ENCODE results near the gene AADACL4.
"Not testable (repeated sequence)": the region's sequence is repeated elsewhere in the genome, so short reads cannot be mapped to it uniquely, and the experiment has no call there.

AADACL4 gene

DNA sequence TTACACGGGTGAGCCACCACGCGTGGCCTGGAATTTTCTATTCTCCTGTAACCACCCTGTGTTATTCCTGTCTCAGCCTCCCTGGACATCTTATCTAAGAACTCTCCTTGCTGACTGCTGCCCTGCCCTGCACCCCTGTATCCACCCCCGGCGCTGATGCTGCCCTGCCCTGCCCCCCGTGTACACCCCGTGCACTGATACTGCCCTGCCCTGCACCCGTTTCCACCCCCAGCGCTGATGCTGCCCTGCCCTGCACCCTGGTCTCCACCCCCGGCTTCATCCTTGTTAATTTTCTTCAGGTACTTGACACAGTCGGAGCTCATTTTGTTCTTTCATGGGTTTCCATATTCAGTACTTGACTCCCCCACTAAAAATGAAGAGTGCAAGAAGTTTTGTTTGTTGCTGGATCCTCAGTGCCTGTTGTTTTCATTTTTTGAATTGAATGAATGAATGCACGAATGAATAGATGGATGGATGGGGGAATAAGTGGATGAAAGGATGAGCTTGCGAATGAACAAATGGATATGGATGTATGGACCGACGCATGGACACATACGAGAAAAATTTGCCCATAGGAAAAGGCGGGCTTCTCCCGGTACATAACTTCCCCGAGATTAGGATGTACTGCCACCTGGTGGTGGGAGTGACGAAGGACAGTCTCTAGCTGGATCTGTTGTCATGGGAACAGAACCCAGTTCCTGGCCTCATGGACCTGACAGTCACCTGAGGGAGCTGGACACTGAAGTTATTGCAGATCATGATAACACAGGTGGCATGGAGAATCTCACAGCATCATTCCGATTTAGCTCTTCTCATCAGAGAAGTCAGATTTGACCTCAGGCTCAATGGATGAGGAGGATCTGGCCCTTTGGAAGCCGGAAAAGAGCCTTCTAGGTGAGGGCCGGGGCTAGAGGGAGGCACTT lies 14.9 kb downstream of the AADACL4 start:
- DNase-seq (ENCODE audit: low spot score), result peak; percentile 80

DNA sequence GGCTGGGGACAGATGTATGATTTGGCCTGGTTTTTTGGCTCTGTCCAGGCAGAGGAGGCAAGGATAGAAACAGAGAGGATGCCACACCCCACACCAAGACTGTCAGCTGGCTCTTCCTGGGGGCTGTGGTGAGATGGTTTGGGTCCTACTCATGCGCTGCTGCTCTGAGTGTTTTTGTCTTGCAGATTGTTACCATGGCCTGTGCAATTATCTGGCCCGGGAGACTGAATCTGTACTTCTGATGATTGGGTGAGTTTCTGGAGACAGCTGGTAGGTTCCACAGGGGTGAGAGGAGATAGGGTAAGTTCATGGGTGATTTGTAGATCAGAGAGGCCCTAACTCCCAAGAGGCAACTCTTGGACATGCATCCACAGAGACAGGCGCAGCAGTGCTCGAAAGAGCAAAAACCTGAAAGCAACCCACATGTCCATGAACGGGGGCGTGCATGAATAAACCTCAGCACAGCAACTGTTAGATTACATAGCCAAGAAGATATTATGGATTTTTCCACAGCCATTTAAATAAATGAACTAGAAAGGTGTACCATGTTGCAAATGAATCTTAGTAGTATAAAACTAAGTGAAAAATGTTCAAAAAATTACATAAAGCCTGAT lies 17.8 kb downstream of the AADACL4 start:
- no peak for DNase-seq (ENCODE audit: low spot score)

DNA sequence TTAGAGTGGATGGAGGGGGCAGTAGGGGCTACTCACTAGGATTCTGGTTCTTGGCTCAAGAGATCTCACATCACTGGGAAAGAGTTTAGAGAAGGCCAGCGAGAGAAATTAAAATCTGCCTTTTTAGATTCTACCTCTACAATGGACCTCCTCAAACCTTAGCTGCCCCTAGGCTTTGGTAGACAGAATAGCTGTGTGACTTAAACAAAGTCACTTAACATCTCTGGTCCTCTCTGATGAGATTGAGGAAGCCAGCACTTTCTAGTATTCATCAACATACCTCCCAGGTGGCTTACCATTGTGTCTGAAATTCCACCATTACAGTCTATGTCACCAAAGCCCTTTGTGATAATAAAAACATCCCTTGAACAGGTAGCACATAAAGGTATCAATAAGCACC lies 18.7 kb downstream of the AADACL4 start:
- DNase-seq (ENCODE audit: low spot score), result no peak

GRCh38 chr1:12665511-12665910 lies 21.6 kb downstream of the AADACL4 start:
- no peak for DNase-seq (ENCODE audit: low spot score)

- no peak for DNase-seq (ENCODE audit: low spot score)
Measured at GRCh38 chr1:12666141-12666735, 22.4 kb downstream of the AADACL4 start.

DNA sequence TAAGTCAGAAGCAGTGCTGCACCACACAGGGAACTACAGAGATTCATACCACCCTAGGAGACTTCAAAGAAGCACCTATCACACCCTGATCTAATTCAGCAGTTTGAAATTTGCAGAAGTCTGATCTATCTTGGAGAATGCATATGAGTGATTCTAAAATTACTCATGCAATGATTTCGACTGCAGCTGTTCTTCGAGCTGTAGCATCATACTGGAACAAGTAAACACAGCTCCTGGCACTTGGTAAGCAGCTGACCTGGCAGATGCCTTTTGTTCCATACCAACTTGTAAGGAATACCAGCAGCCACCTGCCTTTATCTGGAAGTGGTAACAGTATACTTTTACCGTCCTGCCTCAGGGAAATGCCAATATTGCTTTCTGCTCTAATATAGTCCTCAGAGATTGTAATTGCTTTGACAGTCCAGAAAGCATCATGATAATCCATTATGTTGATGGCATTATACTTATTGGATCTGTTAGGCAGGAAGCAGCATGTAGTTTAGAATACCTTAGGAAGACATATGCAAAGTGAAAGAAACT lies 25.7 kb downstream of the AADACL4 start:
- DNase-seq (ENCODE audit: low spot score), result no peak

DNA sequence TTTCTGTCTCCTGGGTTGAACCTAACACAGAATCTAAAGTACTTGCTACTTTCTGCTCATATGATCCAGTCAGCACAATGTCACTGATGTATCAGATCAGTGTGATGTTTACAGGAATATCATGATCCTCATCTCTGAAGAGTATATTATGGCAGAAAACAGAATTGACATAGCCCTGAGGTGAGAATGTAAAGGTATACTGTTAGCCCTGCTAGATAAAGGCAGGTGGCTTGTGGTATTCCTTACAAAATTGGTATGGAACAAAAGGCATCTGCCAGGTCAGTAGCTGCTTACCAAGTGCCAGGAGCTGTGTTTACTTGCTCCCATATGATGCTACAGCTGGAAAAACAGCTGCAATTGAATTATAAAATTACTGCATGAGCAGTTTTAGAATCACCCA lies 30.5 kb downstream of the AADACL4 start:
- DNase-seq (ENCODE audit: low spot score), result no peak

- not testable (repeated sequence) for DNase-seq (ENCODE audit: low spot score)
Measured at GRCh38 chr1:12676122-12676521, 32.2 kb downstream of the AADACL4 start.

GRCh38 chr1:12677565-12677964 lies 33.7 kb downstream of the AADACL4 start:
- DNase-seq (ENCODE audit: low spot score), result no peak

DNA sequence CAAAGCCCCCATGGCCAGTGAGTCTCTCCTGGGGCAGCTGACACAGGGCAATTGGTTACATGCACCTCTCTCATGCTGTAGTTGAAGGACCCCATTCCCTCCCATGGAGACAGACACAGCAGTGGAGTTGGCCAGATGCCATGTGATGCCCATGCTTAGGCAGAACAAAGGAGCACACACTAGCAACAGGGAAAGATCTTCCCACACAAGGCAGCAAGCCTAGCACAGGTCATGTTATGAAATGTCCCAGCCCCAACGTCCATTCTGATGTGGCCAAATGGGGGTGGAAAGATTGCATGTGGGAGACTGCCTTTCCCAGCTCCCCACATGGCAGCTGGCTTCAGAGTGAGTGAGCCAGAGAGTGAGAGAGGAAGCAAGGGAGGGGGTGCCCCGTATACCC lies 34.5 kb downstream of the AADACL4 start:
- DNase-seq (ENCODE audit: low spot score), result no peak

- no peak for DNase-seq (ENCODE audit: low spot score)
Measured at GRCh38 chr1:12678820-12679219, 34.9 kb downstream of the AADACL4 start.

- no peak for DNase-seq (ENCODE audit: low spot score)
Measured at GRCh38 chr1:12690156-12690555, 46.3 kb downstream of the AADACL4 start.

DNA sequence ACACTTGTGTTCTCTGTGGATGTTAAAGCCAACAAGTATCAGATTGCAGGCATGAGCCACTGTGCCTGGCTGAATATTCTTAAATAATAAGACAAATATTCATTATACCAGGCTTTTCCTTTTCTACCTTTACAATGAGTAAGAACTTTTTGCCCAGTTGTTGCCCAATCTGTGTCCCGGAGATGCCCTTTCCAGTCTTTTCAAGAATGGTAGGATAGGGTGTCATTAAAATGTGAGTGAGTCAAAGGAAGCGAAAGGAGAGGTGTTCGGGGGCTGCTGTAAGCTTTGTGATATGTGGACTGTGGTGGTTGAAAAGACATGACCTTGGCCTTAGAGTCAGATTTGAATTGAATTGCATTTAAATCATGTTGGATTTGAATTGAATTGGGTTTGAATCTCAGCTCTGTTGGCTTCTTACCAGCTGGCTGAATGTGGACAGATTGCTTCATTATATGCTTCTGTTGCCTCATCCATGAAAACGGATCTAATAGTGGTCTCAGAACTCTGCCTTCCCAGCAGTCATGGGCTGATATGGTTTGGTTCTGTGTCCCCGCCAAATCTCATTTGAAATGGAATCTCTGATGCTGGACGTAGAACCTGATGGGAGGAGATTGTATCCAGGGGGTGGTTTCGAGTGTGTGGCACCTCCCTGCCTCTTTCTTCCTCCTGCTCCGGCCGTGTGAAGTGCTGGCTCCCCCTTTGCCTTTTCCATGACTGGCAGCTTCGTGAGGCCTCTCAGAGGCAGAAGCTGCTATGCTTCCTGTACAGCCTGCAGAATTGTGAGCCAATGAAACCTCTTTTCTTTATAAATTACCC lies 49.3 kb downstream of the AADACL4 start:
- DNase-seq (ENCODE audit: low spot score), result no peak

DNA sequence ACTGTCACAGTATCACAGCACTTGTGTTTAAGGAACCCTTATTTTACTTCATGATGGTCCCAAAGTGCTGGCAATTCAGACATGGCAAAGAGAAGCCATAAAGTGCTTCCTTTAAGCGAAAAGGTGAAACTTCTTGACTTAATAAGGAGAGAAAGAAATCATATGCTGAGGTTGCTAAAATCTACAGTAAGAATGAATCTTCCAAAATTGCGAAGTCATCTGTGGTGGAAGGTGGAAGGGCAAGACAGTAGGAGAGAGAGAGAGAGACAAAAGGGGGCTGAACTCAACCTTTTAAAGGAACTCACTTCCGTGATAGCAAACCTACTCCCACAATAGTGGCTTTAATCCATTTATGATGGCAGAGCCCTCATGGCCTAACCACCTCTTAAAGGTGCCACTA lies 52.8 kb downstream of the AADACL4 start:
- no peak for DNase-seq (ENCODE audit: low spot score)

DNA sequence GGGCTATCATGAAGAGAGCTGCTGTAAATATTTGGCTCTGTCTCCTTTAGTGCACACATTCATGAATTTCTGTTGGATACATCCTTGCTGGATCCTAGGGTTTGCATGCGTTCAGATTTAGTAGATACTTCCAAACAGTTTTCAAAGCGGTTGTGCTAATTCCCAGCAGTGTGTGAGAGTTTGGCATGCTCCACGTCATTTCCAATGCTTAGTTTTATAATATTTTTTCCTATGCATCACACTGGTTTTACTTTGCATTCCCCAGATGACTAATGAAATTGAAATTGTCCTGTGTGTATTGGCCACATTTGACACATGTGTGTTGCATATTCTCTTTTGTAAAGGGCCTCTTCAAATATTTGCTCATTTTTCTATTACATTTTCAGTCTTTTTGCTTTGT lies 53.5 kb downstream of the AADACL4 start:
- no peak for DNase-seq (ENCODE audit: low spot score)

- DNase-seq (ENCODE audit: low spot score), result no peak
Measured at GRCh38 chr1:12703821-12704451, 60.1 kb downstream of the AADACL4 start.

DNA sequence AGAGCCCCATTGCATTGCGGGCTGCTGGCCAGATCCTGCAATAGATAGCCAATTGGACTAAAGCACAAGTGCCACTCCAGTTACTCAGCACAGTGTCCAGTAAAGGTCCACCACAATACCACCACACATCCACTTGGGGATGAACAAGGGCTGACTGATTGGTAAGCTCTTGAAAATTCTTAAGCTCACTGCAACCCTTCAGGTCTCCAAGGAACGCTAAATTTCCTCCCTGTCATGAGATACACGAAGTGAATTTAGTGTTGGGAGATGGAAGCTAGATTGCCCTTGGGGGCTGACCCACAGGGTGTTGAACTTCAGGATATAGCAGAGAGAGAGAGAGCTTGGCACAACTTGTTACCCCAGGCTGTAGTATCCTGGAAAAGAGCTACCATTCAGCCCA lies 62.2 kb downstream of the AADACL4 start:
- DNase-seq (ENCODE audit: low spot score), result no peak

GRCh38 chr1:12708396-12709090 lies 64.7 kb downstream of the AADACL4 start:
- DNase-seq (ENCODE audit: low spot score), result no peak

DNA sequence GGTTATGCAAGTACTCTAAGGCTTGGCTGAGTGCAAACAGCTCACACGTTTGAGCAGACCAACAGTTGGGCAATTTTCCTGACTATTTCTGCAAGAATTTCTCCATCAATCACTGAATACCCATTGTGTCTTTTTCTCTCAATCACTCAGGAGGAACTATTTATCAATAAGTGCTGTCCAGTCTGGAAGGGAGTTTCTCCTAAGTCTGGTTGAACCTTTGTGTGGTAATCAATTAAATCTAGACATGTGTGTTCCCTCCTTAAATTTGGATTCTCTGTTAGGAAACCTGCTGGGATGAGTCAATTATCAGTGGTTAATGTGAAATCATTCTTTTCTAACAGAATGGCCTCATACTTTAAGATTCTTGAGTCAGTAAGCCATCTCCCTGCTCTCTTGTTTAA lies 65.2 kb downstream of the AADACL4 start:
- no peak for DNase-seq (ENCODE audit: low spot score)

DNA sequence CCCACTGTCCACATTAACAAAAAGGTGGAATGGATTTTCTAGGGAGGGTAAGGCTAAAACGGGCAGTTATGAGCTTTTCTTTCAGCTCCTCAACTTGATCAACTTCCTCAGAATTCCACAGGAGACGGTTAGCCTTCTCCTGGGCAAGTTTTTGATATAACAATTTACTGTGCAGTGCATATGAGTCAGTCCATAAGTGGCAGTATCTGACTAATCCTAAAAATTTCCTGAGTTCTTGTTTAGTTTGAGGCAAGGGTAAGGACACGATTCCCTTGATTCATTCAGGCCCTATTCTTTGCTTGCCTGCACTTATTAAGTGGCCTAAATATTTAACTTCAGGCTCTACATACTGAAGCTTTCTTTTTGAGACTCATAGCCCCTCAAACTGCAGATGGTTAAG lies 65.8 kb downstream of the AADACL4 start:
- no peak for DNase-seq (ENCODE audit: low spot score)

GRCh38 chr1:12711536-12711935 lies 67.7 kb downstream of the AADACL4 start:
- DNase-seq (ENCODE audit: low spot score), result no peak
